ENCODE results near the gene KIF24.

DNA sequence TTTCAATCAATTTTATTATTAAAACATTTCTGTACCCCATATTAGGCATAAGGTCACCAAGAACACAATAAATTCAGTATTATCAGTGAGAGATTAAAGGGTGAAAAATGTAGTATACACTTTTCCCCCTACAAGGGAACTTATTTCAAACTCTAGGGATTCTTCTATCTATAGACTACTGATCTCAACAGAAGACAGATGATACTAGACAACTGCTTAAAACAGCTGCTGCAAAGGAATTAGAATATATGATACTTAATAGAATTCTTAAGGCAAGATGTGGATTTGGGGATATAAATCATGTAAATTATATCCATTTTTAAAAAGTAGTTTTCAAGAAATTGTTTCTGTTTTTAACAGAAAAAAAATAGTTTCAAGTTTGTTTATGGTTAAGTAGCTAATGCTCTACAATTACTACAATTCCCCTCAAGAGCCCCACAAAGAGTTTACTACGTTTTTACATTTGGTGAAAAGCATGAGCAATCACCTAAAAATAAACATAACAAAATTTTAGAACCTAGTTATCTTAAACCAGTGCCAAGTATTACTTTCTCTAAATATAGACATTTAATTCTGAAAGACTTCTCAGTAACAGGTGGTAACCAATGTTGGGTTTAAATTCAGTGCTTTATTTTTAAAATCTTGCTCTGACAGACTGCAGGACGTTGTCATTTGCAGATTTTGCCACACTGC is 6.0 kb downstream of the KIF24 start:
- TF ChIP-seq POLR2AphosphoS5 (IDR thresholded peaks at IDR 0.05) (no peak), POLR2A (IDR thresholded peaks at IDR 0.05) (no peak), EP300 (IDR thresholded peaks at IDR 0.05) (no peak)
- TF ChIP-seq, protein P1, sequence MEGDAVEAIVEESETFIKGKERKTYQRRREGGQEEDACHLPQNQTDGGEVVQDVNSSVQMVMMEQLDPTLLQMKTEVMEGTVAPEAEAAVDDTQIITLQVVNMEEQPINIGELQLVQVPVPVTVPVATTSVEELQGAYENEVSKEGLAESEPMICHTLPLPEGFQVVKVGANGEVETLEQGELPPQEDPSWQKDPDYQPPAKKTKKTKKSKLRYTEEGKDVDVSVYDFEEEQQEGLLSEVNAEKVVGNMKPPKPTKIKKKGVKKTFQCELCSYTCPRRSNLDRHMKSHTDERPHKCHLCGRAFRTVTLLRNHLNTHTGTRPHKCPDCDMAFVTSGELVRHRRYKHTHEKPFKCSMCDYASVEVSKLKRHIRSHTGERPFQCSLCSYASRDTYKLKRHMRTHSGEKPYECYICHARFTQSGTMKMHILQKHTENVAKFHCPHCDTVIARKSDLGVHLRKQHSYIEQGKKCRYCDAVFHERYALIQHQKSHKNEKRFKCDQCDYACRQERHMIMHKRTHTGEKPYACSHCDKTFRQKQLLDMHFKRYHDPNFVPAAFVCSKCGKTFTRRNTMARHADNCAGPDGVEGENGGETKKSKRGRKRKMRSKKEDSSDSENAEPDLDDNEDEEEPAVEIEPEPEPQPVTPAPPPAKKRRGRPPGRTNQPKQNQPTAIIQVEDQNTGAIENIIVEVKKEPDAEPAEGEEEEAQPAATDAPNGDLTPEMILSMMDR (IDR thresholded peaks at IDR 0.05), result no peak
